OCI-LY1 (cell line): ENCODE measurements around the gene CTSO.

Source experiments
- H2AFZ ChIP-seq: fragments of 200-600 bp; sonication (generic), shearing (Covaris generic); 2 replicates; pipeline ENCODE4 v1.6.0; 2014; ENCODE audit warnings: antibody characterized with exemption, mild to moderate bottlenecking, low read length
- H3F3A ChIP-seq: fragments of 200-600 bp; sonication (generic), shearing (Covaris generic); 2 replicates; pipeline ENCODE4 v1.6.0; 2014; ENCODE audit warnings: mild to moderate bottlenecking, antibody characterized with exemption, low read length, moderate library complexity; ENCODE audit not compliant: insufficient read depth
- H3K27ac ChIP-seq: fragments of 200-600 bp; sonication (generic); 2 replicates; pipeline ENCODE4 v1.5.1; 2014; ENCODE audit warnings: low read length, mixed run types, mild to moderate bottlenecking, low read depth; ENCODE audit not compliant: poor library complexity, severe bottlenecking
- H3K27me3 ChIP-seq: fragments of 200-600 bp; sonication (generic); 2 replicates; pipeline ENCODE4 v1.6.0; 2014; ENCODE audit warnings: antibody characterized with exemption, mild to moderate bottlenecking, low read length, moderate library complexity; ENCODE audit not compliant: insufficient read depth
- H3K36me3 ChIP-seq: fragments of 200-600 bp; sonication (generic); 2 replicates; pipeline ENCODE4 v1.6.1; 2014; ENCODE audit warnings: mild to moderate bottlenecking, antibody characterized with exemption, low read length, moderate library complexity, mixed read lengths; ENCODE audit not compliant: insufficient read depth
- H3K4me1 ChIP-seq: fragments of 200-600 bp; sonication (generic); 2 replicates; pipeline ENCODE4 v1.5.1; 2014; ENCODE audit warnings: mild to moderate bottlenecking, low read length, moderate library complexity; ENCODE audit not compliant: insufficient read depth, severe bottlenecking
- H3K4me2 ChIP-seq: fragments of 200-600 bp; sonication (generic), shearing (Covaris generic); 2 replicates; pipeline ENCODE4 v1.6.1; 2014; ENCODE audit warnings: low read length
- H3K4me3 ChIP-seq: fragments of 200-600 bp; sonication (generic); 2 replicates; pipeline ENCODE4 v1.5.1; 2014; ENCODE audit warnings: low read length, low read depth, mild to moderate bottlenecking, mixed read lengths; ENCODE audit not compliant: poor library complexity, severe bottlenecking
- H3K79me2 ChIP-seq: fragments of 200-600 bp; shearing (Covaris generic); 2 replicates; pipeline ENCODE4 v1.6.1; 2016; ENCODE audit warnings: mixed run types, low read length, mixed read lengths; ENCODE audit not compliant: insufficient read depth
- H3K9ac ChIP-seq: fragments of 200-600 bp; sonication (generic), shearing (Covaris generic); 2 replicates; pipeline ENCODE4 v1.6.1; 2014; ENCODE audit warnings: mild to moderate bottlenecking, low read length, mixed read lengths
- H3K9me2 ChIP-seq: fragments of 200-600 bp; sonication (generic), shearing (Covaris generic); 2 replicates; pipeline ENCODE4 v1.6.1; 2014; ENCODE audit warnings: low read depth, mild to moderate bottlenecking, low read length, mixed read lengths
- H3K9me3 ChIP-seq: fragments of 200-600 bp; shearing (Covaris generic); 2 replicates; pipeline ENCODE4 v1.6.1; 2014; ENCODE audit warnings: low read length, mixed read lengths
- H4K20me1 ChIP-seq: fragments of 200-600 bp; sonication (generic), shearing (Covaris generic); 2 replicates; pipeline ENCODE4 v1.6.0; 2016; ENCODE audit warnings: mild to moderate bottlenecking, low read length; ENCODE audit not compliant: insufficient read depth
- CTCF ChIP-seq: fragments of 200-600 bp; sonication (generic), shearing (Covaris generic); IDR thresholded peaks from 2 replicates; pipeline ENCODE4 v1.5.1; 2017; ENCODE audit warnings: mild to moderate bottlenecking, antibody characterized with exemption, low read length, moderate library complexity, mixed read lengths
- EZH2 ChIP-seq: fragments of 200-600 bp; sonication (generic), shearing (Covaris generic); IDR thresholded peaks from 2 replicates; pipeline ENCODE4 v1.8.0; 2017; ENCODE audit warnings: borderline replicate concordance, mixed run types, mild to moderate bottlenecking, antibody characterized with exemption, low read length, moderate library complexity, mixed read lengths

Gene CTSO

GRCh38 chr4:155995069-155995468, 41.4 kb upstream of the CTSO start:
- Histone ChIP-seq H3K4me2 (no peak overlapping the region), H2AFZ (no peak overlapping the region), H3K4me3 (no peak overlapping the region), H3K9me2 (no peaks in the 10 kb centered on the region), H3K27ac (no peak overlapping the region), H3K27me3 (no peaks in the 10 kb centered on the region), H3K4me1 (no peaks in the 10 kb centered on the region), H3K9ac (no peak overlapping the region), H3K36me3 (no peaks in the 10 kb centered on the region), H3F3A (no peaks in the 10 kb centered on the region), H3K9me3 (no peaks in the 10 kb centered on the region), H3K79me2 (no peaks in the 10 kb centered on the region), H4K20me1 (no peaks in the 10 kb centered on the region)
- TF ChIP-seq EZH2 (no peak), CTCF (no peak)

DNA sequence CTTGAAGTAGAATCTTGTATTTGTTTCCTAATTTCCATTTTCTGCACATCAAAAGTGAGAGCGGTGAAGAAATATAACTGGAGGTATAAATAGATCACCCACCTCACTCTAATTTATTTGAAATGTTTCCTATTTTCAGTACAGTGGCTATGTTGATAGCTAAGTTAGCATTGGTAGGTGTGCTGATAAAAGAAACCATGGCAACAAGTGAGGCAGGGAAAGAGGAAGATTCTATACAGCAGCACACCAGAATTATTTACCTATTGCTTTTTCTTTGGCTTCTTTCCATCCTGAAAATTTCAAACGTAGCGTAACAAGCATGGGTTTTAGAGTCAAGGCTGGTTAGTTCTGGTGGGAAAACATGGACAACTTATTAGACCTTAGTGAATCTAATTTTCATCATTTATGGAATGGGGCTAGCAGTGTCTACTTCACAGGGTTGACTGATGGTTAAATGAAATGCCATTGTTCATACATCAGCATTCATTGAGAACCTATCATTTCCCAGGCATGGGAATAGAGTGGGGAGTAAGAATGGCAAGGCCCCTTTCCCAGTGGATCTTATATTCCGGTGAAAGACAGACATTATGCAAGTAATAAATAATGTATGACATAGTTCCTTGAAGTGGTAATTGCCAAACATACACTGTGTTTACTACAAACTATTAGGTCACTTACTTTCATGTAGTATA, 30.6 kb upstream of the CTSO start:
- Histone ChIP-seq H2AFZ (no peak overlapping the region), H3K27me3 (no peaks in the 10 kb centered on the region), H4K20me1 (no peaks in the 10 kb centered on the region), H3K27ac (no peak overlapping the region), H3K36me3 (no peaks in the 10 kb centered on the region), H3K9ac (no peak overlapping the region), H3K4me1 (no peaks in the 10 kb centered on the region), H3K9me2 (no peaks in the 10 kb centered on the region), H3F3A (no peaks in the 10 kb centered on the region), H3K9me3 (no peaks in the 10 kb centered on the region), H3K79me2 (no peaks in the 10 kb centered on the region), H3K4me3 (no peak overlapping the region), H3K4me2 (no peak overlapping the region)
- TF ChIP-seq EZH2 (no peak), CTCF (no peak)

DNA sequence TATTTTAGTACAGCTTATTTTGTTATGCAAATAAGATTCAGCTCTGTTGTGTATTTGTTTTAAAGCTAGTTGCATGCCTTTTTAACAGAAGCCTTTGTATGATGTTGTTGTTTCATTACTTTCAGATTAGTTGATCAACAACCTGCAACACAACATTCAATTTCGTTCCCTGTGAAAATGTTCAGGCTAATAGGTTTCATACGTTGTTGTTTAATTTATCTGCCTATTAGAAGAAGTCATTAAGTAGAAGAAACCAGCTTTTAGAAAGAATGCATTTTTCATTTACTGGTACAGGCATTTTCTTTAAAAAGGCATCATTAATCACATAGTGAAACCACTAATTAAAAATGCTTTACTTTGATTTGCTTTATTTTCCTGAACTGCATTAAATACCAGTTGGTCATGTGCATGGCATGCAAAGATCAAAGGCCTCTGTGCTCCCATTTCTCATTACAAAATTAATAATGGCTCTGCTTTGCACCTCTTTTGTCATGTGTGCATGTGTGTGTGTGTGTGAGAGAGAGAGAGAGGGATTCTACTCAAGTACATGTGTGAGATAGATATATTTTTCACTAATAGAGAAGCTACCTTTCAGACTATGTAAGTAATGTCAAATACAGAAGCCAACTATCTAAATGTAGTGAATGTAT, 29.2 kb upstream of the CTSO start:
- Histone ChIP-seq H3K36me3 (no peaks in the 10 kb centered on the region), H3K4me3 (no peak overlapping the region), H3K9me2 (no peaks in the 10 kb centered on the region), H3K4me1 (no peaks in the 10 kb centered on the region), H4K20me1 (no peaks in the 10 kb centered on the region), H2AFZ (no peak overlapping the region), H3K4me2 (no peak overlapping the region), H3K79me2 (no peaks in the 10 kb centered on the region), H3K9ac (no peak overlapping the region), H3K27me3 (no peaks in the 10 kb centered on the region), H3F3A (no peaks in the 10 kb centered on the region), H3K27ac (no peak overlapping the region), H3K9me3 (no peaks in the 10 kb centered on the region)
- TF ChIP-seq CTCF: no peak
